Skeletal muscle tissue (tissue), 4 donors: Measurements from ENCODE around the gene SCYGR4. TPM values are rescaled to one million over a fixed set of nuclear protein-coding genes. Genes with fewer than 3 reads are reported as not detected.

ENCODE experiments used
- H3K27ac ChIP-seq: one replicate; pipeline ENCODE4 v1.7.0; 2013; ENCODE audit warnings: mild to moderate bottlenecking, low read depth, low read length, inconsistent platforms
- H3K27me3 ChIP-seq, 3 donors: one replicate each; pipeline ENCODE4 v1.7.0; 2013; ENCODE audit warnings: low read length in 3 of 3; ENCODE audit not compliant: control insufficient read depth in 3 of 3, insufficient read depth in 3 of 3
- H3K36me3 ChIP-seq, 3 donors: one replicate each; pipeline ENCODE4 v1.7.0; 2013; ENCODE audit warnings: low read length in 3 of 3; ENCODE audit not compliant: control insufficient read depth in 3 of 3, insufficient read depth in 3 of 3
- H3K4me1 ChIP-seq, 3 donors: one replicate each; pipeline ENCODE4 v1.7.0; 2013; ENCODE audit warnings: low read length in 3 of 3, mild to moderate bottlenecking in 3 of 3; ENCODE audit not compliant: control insufficient read depth in 3 of 3, insufficient read depth in 3 of 3
- H3K4me3 ChIP-seq, 3 donors: one replicate each; pipeline ENCODE4 v1.7.0; 2013; ENCODE audit warnings: low read length in 3 of 3
- H3K9ac ChIP-seq, 3 donors: one replicate each; pipeline ENCODE4 v1.7.0; 2013; ENCODE audit warnings: low read length in 3 of 3, mild to moderate bottlenecking in 3 of 3, moderate library complexity in 2 of 3, low read depth in 1 of 3
- H3K9me3 ChIP-seq, 3 donors: one replicate each; pipeline ENCODE4 v1.7.0; 2013; ENCODE audit warnings: low read length in 3 of 3; ENCODE audit not compliant: control insufficient read depth in 3 of 3
- total RNA-seq: library from RNA; depleted of rRNA; stranded (reverse); fragments of >200 nt; gene quantifications from one replicate; pipeline ENCODE4 v1.2.3, GENCODE V29; 2014
- donor health status: Osteomylitis.

Gene SCYGR4
- total RNA-seq, 1 donor from 2014 or later, result not detected

- peaks cover 0 to 3% (median 0%) of the 10 kb centered on the region in 3 donors for H3K27me3 ChIP-seq
- no peaks in the 10 kb centered on the region for H3K9me3 ChIP-seq
- H3K36me3 ChIP-seq, result no peaks in the 10 kb centered on the region
- no peaks in the 10 kb centered on the region for H3K4me1 ChIP-seq
- no peak overlapping the region for H3K4me3 ChIP-seq
- no peak overlapping the region for H3K27ac ChIP-seq
- H3K9ac ChIP-seq, result no peak overlapping the region
These were observed 10.5 kb downstream of the SCYGR4 start for GRCh38 chr2:227627769-227628168.

GRCh38 chr2:227629435-227629834, 12.1 kb downstream of the SCYGR4 start:
- no peak overlapping the region for H3K27ac ChIP-seq
- H3K9me3 ChIP-seq, result no peaks in the 10 kb centered on the region
- no peak overlapping the region for H3K4me3 ChIP-seq
- H3K9ac ChIP-seq, result no peak overlapping the region
- no peaks in the 10 kb centered on the region for H3K36me3 ChIP-seq
- no peaks in the 10 kb centered on the region for H3K4me1 ChIP-seq
- peaks cover 0 to 3% (median 0%) of the 10 kb centered on the region in 3 donors for H3K27me3 ChIP-seq

GRCh38 chr2:227630322-227630721, 13.0 kb downstream of the SCYGR4 start:
- H3K36me3 ChIP-seq, result no peaks in the 10 kb centered on the region
- no peak overlapping the region for H3K4me3 ChIP-seq
- H3K4me1 ChIP-seq, result no peaks in the 10 kb centered on the region
- H3K9ac ChIP-seq, result no peak overlapping the region
- peaks cover 0 to 3% (median 0%) of the 10 kb centered on the region in 3 donors for H3K27me3 ChIP-seq
- no peak overlapping the region for H3K27ac ChIP-seq
- H3K9me3 ChIP-seq, result no peaks in the 10 kb centered on the region

GRCh38 chr2:227632827-227633226, 15.5 kb downstream of the SCYGR4 start:
- H3K9me3 ChIP-seq, result no peaks in the 10 kb centered on the region
- peaks cover 0 to 3% (median 0%) of the 10 kb centered on the region in 3 donors for H3K27me3 ChIP-seq
- no peaks in the 10 kb centered on the region for H3K4me1 ChIP-seq
- H3K27ac ChIP-seq, result no peak overlapping the region
- H3K4me3 ChIP-seq, result no peak overlapping the region
- no peaks in the 10 kb centered on the region for H3K36me3 ChIP-seq
- no peak overlapping the region for H3K9ac ChIP-seq

- Histone ChIP-seq H3K27ac (no peak overlapping the region), H3K4me3 (no peak overlapping the region), H3K36me3 (no peaks in the 10 kb centered on the region), H3K9ac (no peak overlapping the region), H3K4me1 (no peaks in the 10 kb centered on the region), H3K9me3 (no peaks in the 10 kb centered on the region), H3K27me3 (no peaks in the 10 kb centered on the region)
These were observed 16.9 kb downstream of the SCYGR4 start for GRCh38 chr2:227634201-227634600.

- Histone ChIP-seq H3K27ac (no peak overlapping the region), H3K27me3 (no peaks in the 10 kb centered on the region), H3K4me3 (no peak overlapping the region), H3K36me3 (no peaks in the 10 kb centered on the region), H3K9me3 (no peaks in the 10 kb centered on the region), H3K9ac (no peak overlapping the region), H3K4me1 (no peaks in the 10 kb centered on the region)
These were observed 25.4 kb downstream of the SCYGR4 start for GRCh38 chr2:227642656-227643055.

GRCh38 chr2:227643990-227644551, 26.8 kb downstream of the SCYGR4 start:
- Histone ChIP-seq H3K27ac (no peak overlapping the region), H3K36me3 (no peaks in the 10 kb centered on the region), H3K4me3 (no peak overlapping the region), H3K9me3 (no peaks in the 10 kb centered on the region), H3K9ac (no peak overlapping the region), H3K4me1 (no peaks in the 10 kb centered on the region), H3K27me3 (no peaks in the 10 kb centered on the region)

GRCh38 chr2:227653419-227653818, 36.1 kb downstream of the SCYGR4 start:
- H3K27ac ChIP-seq, result no peak overlapping the region
- peaks cover 0 to 3% (median 0%) of the 10 kb centered on the region in 3 donors for H3K27me3 ChIP-seq
- H3K4me3 ChIP-seq, result no peak overlapping the region
- no peak overlapping the region for H3K9ac ChIP-seq
- no peaks in the 10 kb centered on the region for H3K4me1 ChIP-seq
- H3K9me3 ChIP-seq, result no peaks in the 10 kb centered on the region
- H3K36me3 ChIP-seq, result no peaks in the 10 kb centered on the region

- no peak overlapping the region for H3K9ac ChIP-seq
- no peak overlapping the region for H3K27ac ChIP-seq
- no peaks in the 10 kb centered on the region for H3K9me3 ChIP-seq
These were observed 37.1 kb downstream of the SCYGR4 start for GRCh38 chr2:227654426-227654825.

GRCh38 chr2:227655454-227655853, 38.2 kb downstream of the SCYGR4 start:
- Histone ChIP-seq H3K36me3 (no peaks in the 10 kb centered on the region), H3K4me3 (no peak overlapping the region), H3K9ac (no peak overlapping the region), H3K27me3 (no peaks in the 10 kb centered on the region), H3K4me1 (no peaks in the 10 kb centered on the region), H3K9me3 (no peaks in the 10 kb centered on the region), H3K27ac (no peak overlapping the region)

More at GRCh38 chr2:227654426-227654825, 37.1 kb downstream of the SCYGR4 start:
- H3K4me3 ChIP-seq, result no peak overlapping the region
- no peaks in the 10 kb centered on the region for H3K4me1 ChIP-seq
- no peaks in the 10 kb centered on the region for H3K36me3 ChIP-seq
- H3K27me3 ChIP-seq, result peaks cover 0 to 3% (median 0%) of the 10 kb centered on the region in 3 donors
